Esophagus muscularis mucosa (tissue), 4 donors: Measurements from ENCODE around the gene CRX.

Source experiments
- EP300 ChIP-seq: sonication (generic); formaldehyde crosslinking; IDR thresholded peaks from one replicate; pipeline ENCODE4 v1.6.1; 2017; ENCODE audit warnings: antibody characterized with exemption
- POLR2A ChIP-seq: fragments of 450-650 bp; IDR thresholded peaks from one replicate; pipeline ENCODE4 v1.6.1; 2017; ENCODE audit warnings: antibody characterized with exemption, moderate library complexity, mild to moderate bottlenecking, low read depth
- POLR2AphosphoS5 ChIP-seq, 2 donors: sonication (generic); formaldehyde crosslinking; IDR thresholded peaks; one replicate each; pipeline ENCODE4 v1.6.1; 2017; ENCODE audit warnings: antibody characterized with exemption in 2 of 2
- TF ChIP-seq, protein P1 (sequence below), 3 experiments: fragments of 200-600 bp in 2 of 3; fragments of 450-650 bp in 1 of 3; sonication (generic) in 2 of 3; IDR thresholded peaks; one replicate each; pipeline ENCODE4 v1.5.1; 2017 to 2019; ENCODE audit warnings: antibody characterized with exemption in 3 of 3, mild to moderate bottlenecking in 2 of 3, moderate library complexity in 1 of 3

DNA sequence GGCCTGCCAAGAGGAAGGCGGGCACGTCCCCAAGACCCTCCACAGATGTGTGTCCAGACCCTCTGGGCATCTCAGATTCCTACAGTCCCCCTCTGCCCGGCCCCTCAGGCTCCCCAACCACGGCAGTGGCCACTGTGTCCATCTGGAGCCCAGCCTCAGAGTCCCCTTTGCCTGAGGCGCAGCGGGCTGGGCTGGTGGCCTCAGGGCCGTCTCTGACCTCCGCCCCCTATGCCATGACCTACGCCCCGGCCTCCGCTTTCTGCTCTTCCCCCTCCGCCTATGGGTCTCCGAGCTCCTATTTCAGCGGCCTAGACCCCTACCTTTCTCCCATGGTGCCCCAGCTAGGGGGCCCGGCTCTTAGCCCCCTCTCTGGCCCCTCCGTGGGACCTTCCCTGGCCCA lies 17.7 kb downstream of the CRX start:
- TF ChIP-seq, protein P1, sequence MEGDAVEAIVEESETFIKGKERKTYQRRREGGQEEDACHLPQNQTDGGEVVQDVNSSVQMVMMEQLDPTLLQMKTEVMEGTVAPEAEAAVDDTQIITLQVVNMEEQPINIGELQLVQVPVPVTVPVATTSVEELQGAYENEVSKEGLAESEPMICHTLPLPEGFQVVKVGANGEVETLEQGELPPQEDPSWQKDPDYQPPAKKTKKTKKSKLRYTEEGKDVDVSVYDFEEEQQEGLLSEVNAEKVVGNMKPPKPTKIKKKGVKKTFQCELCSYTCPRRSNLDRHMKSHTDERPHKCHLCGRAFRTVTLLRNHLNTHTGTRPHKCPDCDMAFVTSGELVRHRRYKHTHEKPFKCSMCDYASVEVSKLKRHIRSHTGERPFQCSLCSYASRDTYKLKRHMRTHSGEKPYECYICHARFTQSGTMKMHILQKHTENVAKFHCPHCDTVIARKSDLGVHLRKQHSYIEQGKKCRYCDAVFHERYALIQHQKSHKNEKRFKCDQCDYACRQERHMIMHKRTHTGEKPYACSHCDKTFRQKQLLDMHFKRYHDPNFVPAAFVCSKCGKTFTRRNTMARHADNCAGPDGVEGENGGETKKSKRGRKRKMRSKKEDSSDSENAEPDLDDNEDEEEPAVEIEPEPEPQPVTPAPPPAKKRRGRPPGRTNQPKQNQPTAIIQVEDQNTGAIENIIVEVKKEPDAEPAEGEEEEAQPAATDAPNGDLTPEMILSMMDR (IDR thresholded peaks at IDR 0.05): no peak
- TF ChIP-seq EP300 (no peak), POLR2A (no peak), POLR2AphosphoS5 (IDR thresholded peaks at IDR 0.05) (no peak)
